ENCODE data around the gene MBNL2.

Gene MBNL2

DNA sequence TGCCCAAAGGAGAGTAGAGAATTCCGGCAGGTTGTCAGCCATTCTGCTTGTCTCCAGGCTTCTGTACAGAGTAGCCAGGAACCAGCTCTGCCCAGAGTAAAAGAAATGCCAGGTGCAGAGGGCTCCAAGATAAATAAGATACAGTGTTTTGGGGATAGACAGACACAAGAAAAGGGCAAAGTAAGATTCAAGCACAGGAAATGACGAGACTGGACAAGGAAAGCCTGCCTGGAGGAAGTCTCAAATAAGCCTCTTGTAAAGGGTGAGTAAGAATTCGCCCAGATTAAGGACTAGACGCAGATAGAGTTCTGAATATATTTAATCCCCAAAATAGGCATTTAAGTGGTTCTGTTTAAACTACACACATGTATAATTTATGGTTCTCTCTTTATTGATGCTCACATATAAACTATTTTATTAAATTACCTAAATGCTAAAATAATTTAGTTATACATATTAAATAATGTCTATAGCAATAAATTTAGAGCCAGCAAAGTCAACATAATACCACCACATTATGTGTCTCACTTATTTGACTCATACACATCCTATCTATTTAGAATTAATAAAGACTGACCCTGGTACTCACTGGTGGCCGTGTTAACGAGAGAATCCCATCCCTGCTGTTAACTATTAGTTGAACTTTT lies 113.5 kb downstream of the MBNL2 start:
- Histone ChIP-seq H3K9ac (ENCODE audit: low read length) (no peak overlapping the region), H3K4me3 (ENCODE audit: low read depth in 1 of 2, low read length in 2 of 2) (no peak overlapping the region), H3K27me3 (ENCODE audit: control insufficient read depth in 1 of 2, insufficient read depth in 2 of 2, low read length in 2 of 2) (no peaks in the 10 kb centered on the region), H3K27ac (ENCODE audit: low read depth, low read length) (no peak overlapping the region), H3K4me1 (ENCODE audit: insufficient read depth, low read length) (peaks cover 70% of the 10 kb centered on the region), H3K9me3 (ENCODE audit: low read length) (no peaks in the 10 kb centered on the region), H3K36me3 (ENCODE audit: insufficient read depth, low read length) (peaks cover 22% of the 10 kb centered on the region)

DNA sequence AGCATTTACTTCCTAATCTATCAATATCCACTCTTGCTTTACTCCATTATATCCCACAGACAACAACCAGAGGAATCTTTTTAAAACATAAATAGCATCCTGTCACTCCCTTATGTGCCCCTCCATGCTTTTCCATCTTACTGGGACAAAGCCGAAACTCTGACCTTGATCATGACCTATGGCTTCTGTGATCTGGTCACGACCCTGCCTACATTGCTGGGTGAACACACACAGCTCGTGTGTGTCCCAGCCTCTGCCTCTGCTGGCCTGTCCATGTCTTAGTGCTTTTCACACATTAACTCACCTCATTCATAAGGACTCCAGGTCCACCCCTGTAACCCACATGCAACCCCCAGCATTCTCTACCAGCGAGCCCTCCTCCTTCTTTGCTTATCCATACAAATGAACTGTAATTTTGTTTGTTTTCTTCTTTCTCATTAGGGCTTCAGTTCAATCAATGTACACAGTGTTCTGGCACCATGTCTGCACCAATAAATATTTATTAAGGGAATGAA lies 115.9 kb downstream of the MBNL2 start:
- Histone ChIP-seq H3K27me3 (ENCODE audit: control insufficient read depth in 1 of 2, insufficient read depth in 2 of 2, low read length in 2 of 2) (no peaks in the 10 kb centered on the region), H3K9ac (ENCODE audit: low read length) (no peak overlapping the region), H3K36me3 (ENCODE audit: insufficient read depth, low read length) (peaks cover 23% of the 10 kb centered on the region), H3K4me1 (ENCODE audit: insufficient read depth, low read length) (peaks cover 65% of the 10 kb centered on the region), H3K9me3 (ENCODE audit: low read length) (no peaks in the 10 kb centered on the region), H3K27ac (ENCODE audit: low read depth, low read length) (peak overlapping the region; percentile 35), H3K4me3 (ENCODE audit: low read depth in 1 of 2, low read length in 2 of 2) (no peak overlapping the region)

DNA sequence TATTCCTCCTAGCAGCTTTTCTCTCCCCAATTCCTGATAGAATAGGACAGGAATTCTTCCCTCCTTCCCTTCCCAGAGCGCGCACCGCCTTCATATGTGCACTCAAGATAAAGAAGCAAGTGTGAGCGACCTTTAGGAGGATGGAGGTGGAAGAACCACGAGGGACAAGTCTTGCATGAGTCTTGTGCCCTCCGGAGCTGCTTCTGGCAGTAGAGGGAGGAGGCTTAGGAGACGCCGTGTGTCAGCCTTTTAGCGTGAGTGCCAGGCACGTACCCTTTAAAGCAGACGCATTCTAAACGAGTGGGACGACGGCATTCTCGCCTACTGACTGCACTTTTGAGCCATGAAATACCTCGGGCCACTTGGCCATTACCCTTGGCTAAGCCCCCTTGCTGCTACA lies 116.4 kb downstream of the MBNL2 start:
- Histone ChIP-seq H3K4me1 (ENCODE audit: insufficient read depth, low read length) (peaks cover 63% of the 10 kb centered on the region), H3K27ac (ENCODE audit: low read depth, low read length) (peak overlapping the region; percentile 35), H3K36me3 (ENCODE audit: insufficient read depth, low read length) (peaks cover 28% of the 10 kb centered on the region), H3K9me3 (ENCODE audit: low read length) (no peaks in the 10 kb centered on the region), H3K27me3 (ENCODE audit: control insufficient read depth in 1 of 2, insufficient read depth in 2 of 2, low read length in 2 of 2) (no peaks in the 10 kb centered on the region), H3K9ac (ENCODE audit: low read length) (no peak overlapping the region), H3K4me3 (ENCODE audit: low read depth in 1 of 2, low read length in 2 of 2) (no peak overlapping the region)

DNA sequence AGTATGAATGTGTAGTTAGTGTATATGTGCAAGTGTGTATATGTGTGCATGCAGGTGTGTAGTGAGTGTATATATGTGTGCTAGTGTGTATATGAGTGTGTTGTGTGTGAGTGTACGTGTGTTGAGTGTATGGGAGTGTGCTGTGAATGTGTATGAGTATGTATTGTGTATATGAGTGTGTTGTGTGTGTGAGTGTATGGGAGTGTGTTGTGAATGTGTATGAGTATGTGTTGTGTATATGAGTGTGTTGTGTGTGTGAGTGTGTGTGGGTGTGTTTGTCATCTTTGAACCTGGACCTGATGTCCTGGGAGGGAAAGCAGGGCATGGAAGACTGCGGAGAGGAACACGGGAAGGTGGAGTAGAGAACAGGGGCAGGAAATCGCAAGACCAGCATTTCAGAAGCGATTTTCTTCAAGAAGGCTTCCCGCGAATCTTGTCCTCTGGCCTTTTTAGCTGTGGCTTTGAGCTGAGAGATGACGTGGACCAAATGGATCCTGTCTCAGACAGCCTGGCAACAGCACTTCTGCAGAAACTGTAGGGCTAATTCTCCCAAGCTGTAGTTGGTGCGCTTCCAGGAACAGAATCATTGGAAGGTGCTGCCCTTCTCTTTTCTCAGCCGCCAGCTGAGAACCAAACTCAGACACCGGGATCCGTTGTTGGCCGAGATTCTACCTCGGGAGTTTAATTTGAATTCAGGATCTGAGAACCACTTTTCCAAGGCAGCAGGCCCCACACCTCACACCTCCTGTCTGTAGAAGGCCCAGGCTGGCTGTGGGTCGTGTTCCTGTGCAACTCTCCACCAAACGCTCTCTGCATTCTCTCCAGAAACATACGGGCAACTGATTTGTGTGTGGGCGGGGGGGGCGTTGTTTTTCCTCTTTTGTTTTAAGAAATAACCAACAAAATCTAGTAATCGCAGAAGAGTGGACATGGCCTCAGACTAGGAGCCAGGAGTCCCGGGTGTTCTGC lies 117.2 kb downstream of the MBNL2 start:
- Histone ChIP-seq H3K36me3 (ENCODE audit: insufficient read depth, low read length) (peaks cover 28% of the 10 kb centered on the region), H3K4me3 (ENCODE audit: low read depth in 1 of 2, low read length in 2 of 2) (peak overlapping the region in 1 of 2 donors; percentile 14), H3K27me3 (ENCODE audit: control insufficient read depth in 1 of 2, insufficient read depth in 2 of 2, low read length in 2 of 2) (no peaks in the 10 kb centered on the region), H3K4me1 (ENCODE audit: insufficient read depth, low read length) (peaks cover 61% of the 10 kb centered on the region), H3K27ac (ENCODE audit: low read depth, low read length) (peak overlapping the region; percentile 87), H3K9ac (ENCODE audit: low read length) (peak overlapping the region; percentile 34), H3K9me3 (ENCODE audit: low read length) (no peaks in the 10 kb centered on the region)

DNA sequence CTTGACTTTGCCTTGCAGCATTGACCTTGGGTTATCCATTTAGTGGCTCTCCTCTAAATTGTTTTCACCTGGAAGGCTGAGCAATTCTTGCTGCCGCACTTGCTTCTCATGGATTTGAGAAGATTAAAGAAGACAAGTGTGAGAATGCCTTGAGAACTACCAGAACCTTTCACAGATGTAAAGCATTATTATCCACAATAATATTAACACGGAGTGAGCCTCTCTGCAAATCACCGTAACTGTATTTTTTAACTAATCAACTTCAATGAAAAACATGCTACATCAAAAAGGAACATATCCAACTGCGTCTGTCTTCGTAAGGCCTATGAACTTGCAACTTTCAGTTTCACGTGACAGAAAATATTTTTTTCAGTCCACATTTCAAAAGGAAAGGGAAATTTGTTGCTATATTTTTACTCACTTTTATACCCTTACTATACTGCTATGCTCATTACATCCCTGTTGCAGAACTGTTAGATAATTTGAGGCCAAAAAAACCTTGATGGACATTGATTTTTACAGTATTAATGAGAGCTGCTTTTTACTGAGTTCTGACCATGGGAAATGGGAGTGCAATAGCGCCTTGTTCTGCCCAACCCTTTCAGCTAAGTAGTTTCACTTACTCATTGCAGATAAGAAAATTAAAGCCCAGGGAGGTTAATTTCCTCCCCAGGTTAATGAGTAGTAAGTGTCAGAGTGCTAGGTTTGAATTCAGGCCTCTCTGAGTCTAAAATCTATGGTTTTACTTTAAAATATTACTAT lies 118.0 kb downstream of the MBNL2 start:
- Histone ChIP-seq H3K9ac (ENCODE audit: low read length) (no peak overlapping the region), H3K4me3 (ENCODE audit: low read depth in 1 of 2, low read length in 2 of 2) (peak overlapping the region in 1 of 2 donors; percentile 14), H3K27ac (ENCODE audit: low read depth, low read length) (peak overlapping the region; percentile 87), H3K9me3 (ENCODE audit: low read length) (no peaks in the 10 kb centered on the region), H3K4me1 (ENCODE audit: insufficient read depth, low read length) (peaks cover 60% of the 10 kb centered on the region), H3K27me3 (ENCODE audit: control insufficient read depth in 1 of 2, insufficient read depth in 2 of 2, low read length in 2 of 2) (no peaks in the 10 kb centered on the region), H3K36me3 (ENCODE audit: insufficient read depth, low read length) (peaks cover 22% of the 10 kb centered on the region)

DNA sequence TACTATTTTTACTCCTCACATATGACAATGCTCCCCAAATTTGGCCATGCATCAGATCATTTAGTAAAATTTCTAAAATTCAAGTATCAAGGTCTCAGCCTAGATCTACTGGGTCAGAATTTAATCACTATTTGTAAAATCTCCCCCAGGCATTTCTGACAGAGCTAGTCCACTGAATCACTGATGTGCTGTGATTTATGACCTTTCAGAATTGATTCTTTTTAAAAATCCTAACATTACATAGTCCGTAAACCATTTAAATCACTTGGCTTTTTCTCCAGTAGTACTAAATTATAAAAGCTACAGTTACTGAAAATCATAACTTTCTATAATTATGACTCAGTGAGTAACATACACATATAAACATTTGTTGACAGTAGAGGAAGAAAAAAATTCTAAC lies 119.0 kb downstream of the MBNL2 start:
- Histone ChIP-seq H3K9me3 (ENCODE audit: low read length) (no peaks in the 10 kb centered on the region), H3K9ac (ENCODE audit: low read length) (no peak overlapping the region), H3K27ac (ENCODE audit: low read depth, low read length) (peak overlapping the region; percentile 52), H3K36me3 (ENCODE audit: insufficient read depth, low read length) (peaks cover 21% of the 10 kb centered on the region), H3K4me3 (ENCODE audit: low read depth in 1 of 2, low read length in 2 of 2) (no peak overlapping the region), H3K27me3 (ENCODE audit: control insufficient read depth in 1 of 2, insufficient read depth in 2 of 2, low read length in 2 of 2) (no peaks in the 10 kb centered on the region), H3K4me1 (ENCODE audit: insufficient read depth, low read length) (peaks cover 55% of the 10 kb centered on the region)

DNA sequence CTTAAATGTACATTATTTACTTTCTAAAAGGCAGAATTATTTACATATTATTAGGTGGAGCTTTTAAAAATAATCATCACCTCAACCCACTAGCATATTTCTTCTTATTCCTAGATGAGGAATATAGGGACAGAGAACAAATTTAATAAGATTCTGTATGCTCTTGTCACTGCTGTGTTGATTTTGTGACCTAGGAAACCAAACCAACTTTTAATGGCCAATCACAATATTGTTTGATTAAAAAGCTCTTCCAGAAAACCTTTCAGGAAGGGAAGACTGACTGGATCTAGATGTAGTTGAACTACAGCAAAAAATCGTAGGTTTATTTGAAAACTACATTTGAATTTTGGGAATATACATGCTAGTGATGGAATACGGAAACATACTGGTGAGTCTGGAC lies 120.0 kb downstream of the MBNL2 start:
- Histone ChIP-seq H3K27ac (ENCODE audit: low read depth, low read length) (peak overlapping the region; percentile 52), H3K4me1 (ENCODE audit: insufficient read depth, low read length) (peaks cover 51% of the 10 kb centered on the region)

DNA sequence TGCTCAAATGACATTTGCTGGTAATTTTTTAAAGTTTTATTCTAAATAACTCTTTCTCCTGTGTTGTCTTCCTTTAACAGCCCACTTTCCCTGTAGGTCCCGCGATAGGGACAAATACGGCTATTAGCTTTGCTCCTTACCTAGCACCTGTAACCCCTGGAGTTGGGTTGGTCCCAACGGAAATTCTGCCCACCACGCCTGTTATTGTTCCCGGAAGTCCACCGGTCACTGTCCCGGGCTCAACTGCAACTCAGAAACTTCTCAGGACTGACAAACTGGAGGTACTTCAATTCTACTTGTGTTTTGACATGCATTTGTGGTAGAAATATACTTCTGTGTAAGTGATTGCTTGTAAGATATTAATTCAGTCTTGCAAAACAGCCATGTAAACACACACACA lies 120.8 kb downstream of the MBNL2 start:
- peaks cover 49% of the 10 kb centered on the region for H3K4me1 ChIP-seq (ENCODE audit: insufficient read depth, low read length)
- H3K36me3 ChIP-seq (ENCODE audit: insufficient read depth, low read length): peaks cover 25% of the 10 kb centered on the region
- peak overlapping the region; percentile 25 for H3K27ac ChIP-seq (ENCODE audit: low read depth, low read length)

More for the DNA sequence above, 120.0 kb downstream of the MBNL2 start:
- no peak overlapping the region for H3K4me3 ChIP-seq (ENCODE audit: low read depth in 1 of 2, low read length in 2 of 2)
- no peak overlapping the region for H3K9ac ChIP-seq (ENCODE audit: low read length)
- no peaks in the 10 kb centered on the region for H3K27me3 ChIP-seq (ENCODE audit: control insufficient read depth in 1 of 2, insufficient read depth in 2 of 2, low read length in 2 of 2)
- H3K36me3 ChIP-seq (ENCODE audit: insufficient read depth, low read length): peaks cover 21% of the 10 kb centered on the region
- H3K9me3 ChIP-seq (ENCODE audit: low read length): no peaks in the 10 kb centered on the region

DNA sequence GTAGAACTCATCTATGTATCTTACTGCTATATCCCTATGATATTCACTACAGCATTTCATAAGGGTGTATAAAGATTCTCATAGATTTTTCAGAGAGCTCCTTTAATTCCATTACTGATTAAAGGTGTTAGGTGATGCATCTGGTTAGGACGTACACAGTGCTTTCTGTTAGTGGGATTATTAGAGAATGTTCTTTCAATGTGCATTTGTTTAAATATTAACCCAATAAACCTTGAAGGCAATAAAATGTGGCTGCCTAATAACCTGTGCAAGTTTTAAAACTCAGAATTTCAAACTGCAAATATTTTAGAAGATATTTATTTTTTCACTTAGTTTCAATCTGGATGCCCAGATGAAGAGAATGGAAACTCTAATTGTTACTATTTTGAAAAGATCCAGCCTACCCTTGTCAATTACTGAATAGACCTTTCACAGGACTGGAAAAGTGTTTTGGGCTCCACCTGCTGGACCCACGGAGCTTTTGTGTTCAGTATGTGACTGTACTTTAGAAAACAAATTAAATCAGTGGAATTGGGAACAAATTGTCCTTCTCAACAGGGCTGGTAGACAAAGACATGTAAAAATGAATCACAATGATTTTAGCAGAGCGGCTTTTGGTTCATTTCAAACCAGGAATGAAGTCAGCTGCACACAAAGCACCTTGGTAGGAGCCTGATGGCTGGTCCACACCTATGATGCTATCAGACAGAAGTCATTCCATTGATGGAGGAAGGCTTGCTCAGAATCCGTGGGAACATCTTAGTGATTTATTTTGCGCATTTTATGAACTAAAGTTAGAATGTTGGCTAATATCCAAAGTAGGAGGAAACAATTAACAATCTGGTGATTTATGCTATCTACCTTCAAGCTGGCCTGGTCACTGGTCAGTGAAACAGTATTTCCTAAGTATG lies 122.4 kb downstream of the MBNL2 start:
- Histone ChIP-seq H3K9me3 (ENCODE audit: low read length) (no peaks in the 10 kb centered on the region), H3K27ac (ENCODE audit: low read depth, low read length) (peak overlapping the region; percentile 49), H3K4me1 (ENCODE audit: insufficient read depth, low read length) (peaks cover 36% of the 10 kb centered on the region), H3K4me3 (ENCODE audit: low read depth in 1 of 2, low read length in 2 of 2) (no peak overlapping the region), H3K27me3 (ENCODE audit: control insufficient read depth in 1 of 2, insufficient read depth in 2 of 2, low read length in 2 of 2) (no peaks in the 10 kb centered on the region), H3K36me3 (ENCODE audit: insufficient read depth, low read length) (peaks cover 39% of the 10 kb centered on the region), H3K9ac (ENCODE audit: low read length) (no peak overlapping the region)

More for the DNA sequence above, 120.8 kb downstream of the MBNL2 start:
- H3K27me3 ChIP-seq (ENCODE audit: control insufficient read depth in 1 of 2, insufficient read depth in 2 of 2, low read length in 2 of 2): no peaks in the 10 kb centered on the region
- H3K9me3 ChIP-seq (ENCODE audit: low read length): no peaks in the 10 kb centered on the region
- no peak overlapping the region for H3K4me3 ChIP-seq (ENCODE audit: low read depth in 1 of 2, low read length in 2 of 2)
- H3K9ac ChIP-seq (ENCODE audit: low read length): no peak overlapping the region

DNA sequence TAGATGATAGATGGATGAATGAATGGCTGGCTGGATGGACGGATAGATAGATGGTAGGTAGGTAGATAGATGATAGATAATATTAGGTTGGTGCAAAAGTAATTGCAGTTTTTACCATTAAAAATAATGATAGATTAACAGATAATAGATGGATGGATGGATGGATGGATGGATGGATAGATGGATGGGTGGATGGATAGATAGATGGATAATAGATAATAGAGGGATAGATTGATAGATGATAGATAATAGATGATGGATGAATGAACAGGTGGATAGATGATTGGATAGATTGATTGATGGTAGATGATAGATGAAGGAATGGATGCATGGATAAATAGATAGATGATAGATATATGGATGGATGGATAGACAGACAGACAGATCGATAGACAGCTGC lies 124.0 kb downstream of the MBNL2 start:
- no peaks in the 10 kb centered on the region for H3K9me3 ChIP-seq (ENCODE audit: low read length)
- H3K27ac ChIP-seq (ENCODE audit: low read depth, low read length): no peak overlapping the region
- H3K27me3 ChIP-seq (ENCODE audit: control insufficient read depth in 1 of 2, insufficient read depth in 2 of 2, low read length in 2 of 2): no peaks in the 10 kb centered on the region
- H3K36me3 ChIP-seq (ENCODE audit: insufficient read depth, low read length): peaks cover 51% of the 10 kb centered on the region
- peaks cover 23% of the 10 kb centered on the region for H3K4me1 ChIP-seq (ENCODE audit: insufficient read depth, low read length)
- H3K4me3 ChIP-seq (ENCODE audit: low read depth in 1 of 2, low read length in 2 of 2): no peak overlapping the region
- H3K9ac ChIP-seq (ENCODE audit: low read length): no peak overlapping the region

All from muscle layer of colon (tissue), 2 donors.